Activated T-cell treated with anti-CD3 and anti-CD28 coated beads, Interleukin-2, amount 50 U/mL, for 1 hour (primary cell): Measurements from ENCODE around the gene GLT8D2.

Experiments
- DNase-seq: peaks from one replicate; pipeline ENCODE4 v3.0.0-alpha.2; 2020

Gene GLT8D2

DNA sequence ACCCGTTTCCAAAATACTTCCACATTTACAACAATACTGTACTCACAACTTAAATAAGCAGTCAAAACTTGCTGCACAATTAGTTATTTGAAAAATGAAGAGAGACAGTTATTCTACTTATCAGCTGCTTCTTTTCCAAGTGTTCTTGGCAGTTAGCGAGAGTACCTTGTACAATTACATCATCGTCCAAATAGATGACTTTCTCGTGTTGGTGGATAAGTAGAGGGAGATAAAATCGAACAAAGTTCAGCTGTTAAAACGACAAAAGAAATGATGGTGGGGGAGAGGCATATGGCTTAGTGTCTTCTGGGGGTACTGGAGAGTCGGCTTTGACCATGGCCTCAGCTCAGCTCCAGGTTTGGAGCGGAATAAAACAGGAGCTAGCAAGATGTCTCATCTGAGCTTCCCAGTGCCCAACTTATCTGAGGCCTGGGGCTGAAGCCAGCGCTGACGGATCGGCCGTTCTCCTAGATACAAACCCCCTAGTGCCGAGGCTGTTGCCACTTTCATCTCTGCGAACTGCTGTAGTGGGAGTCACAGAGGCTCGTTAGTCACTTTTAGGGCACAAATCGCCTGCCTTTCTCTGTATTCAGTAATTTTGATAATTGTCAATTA is 52.6 kb downstream of the GLT8D2 start:
- DNase-seq: no peak

DNA sequence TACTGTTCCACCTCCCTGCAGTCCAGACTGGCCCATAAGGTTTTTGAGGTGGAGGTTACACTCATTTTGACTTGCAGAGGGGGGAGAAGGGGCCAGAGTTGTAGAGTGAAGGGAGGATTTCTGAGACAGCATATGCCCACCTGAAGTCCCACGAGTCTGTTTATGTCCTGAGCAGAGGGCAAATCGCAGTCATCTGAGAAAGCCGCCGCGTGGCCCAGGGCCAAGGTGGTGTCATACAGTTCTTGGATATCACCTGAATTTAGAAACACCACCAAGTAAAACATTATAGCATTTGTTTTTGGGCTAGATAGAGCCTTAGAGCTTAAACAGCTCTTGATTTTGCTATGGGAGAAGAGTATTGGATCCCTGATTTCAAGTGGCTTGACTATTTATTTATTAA is 53.4 kb downstream of the GLT8D2 start:
- no peak for DNase-seq

DNA sequence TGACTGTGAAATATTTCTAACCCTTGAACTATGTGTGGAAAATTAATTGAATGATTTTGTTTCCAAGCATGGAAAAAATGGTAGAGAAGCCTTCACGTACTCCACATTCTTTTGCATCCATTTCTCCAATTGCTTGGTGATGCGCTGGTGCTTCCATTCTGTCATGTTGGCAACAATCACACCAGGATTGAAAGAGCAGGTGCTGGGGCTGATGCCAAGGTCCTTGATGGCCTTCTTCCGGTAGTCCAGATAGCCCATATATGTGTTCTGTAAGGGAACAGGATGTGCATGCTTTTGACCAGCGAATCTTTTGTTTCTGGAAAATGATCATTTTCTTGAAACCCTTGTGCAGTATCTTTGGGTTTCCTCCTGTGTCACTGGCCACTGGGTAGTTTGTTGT is 55.8 kb downstream of the GLT8D2 start:
- no peak for DNase-seq

DNA sequence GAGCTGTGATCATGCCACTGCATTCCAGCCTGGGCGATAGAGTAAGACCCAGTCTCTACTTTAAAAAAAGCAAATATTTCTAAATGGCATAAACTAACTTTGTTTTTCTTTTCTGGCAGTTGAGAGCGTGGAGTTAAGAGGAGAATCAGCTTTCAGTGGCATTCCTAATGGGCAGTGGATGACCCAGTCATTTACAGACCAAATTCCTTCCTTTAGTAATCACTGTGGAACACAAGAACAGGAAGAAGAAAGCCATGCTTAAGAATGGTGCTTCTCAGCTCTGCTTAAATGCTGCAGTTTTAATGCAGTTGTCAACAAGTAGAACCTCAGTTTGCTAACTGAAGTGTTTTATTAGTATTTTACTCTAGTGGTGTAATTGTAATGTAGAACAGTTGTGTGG is 63.2 kb downstream of the GLT8D2 start:
- no peak for DNase-seq

DNA sequence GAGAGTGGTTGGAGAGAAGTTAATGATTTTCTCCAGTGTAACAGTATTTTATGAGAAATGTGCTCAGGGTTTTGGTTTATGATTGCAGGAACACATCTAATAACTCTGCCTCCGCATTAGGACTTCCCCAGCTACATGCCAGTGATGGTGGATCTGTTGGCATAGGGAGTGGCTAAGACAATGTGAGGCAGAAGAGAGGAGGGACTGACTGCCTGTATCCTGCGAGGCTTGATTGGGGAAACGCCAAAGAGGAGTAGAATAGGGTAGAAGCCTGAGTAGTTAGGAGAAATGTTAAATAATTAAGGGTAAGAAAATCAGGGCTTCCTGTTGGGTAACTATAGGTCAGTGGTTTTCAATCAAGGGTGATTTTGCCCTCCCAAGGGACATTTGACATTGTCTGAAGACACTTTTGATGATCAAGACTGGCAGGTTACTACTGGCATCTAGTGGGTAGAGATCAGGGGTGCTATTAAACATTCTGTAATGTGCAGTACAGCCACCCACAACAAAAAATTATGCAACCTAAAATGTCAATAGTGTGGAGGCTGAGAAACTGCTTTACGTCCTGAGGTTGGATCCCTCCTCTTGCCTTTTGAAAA is 71.5 kb downstream of the GLT8D2 start:
- no peak for DNase-seq

DNA sequence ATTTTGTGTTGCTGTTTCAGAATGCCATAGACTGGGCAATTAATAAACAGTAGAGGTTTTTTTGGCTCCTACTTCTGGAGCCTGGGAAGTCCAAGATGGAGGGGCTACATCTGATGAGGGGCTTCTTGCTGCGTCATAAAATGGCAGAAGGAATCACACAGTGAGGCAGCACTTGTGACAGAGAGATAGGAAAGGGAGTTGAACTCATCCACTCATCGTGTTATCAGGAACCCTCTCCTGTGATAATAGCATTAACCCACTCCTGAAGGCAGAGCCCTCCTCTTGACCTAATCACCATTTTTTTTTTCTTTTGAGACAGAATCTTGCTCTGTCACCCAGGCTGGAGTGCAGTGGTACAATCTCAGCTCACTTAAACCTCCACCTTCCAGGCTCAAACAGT is 74.6 kb downstream of the GLT8D2 start:
- DNase-seq: no peak

DNA sequence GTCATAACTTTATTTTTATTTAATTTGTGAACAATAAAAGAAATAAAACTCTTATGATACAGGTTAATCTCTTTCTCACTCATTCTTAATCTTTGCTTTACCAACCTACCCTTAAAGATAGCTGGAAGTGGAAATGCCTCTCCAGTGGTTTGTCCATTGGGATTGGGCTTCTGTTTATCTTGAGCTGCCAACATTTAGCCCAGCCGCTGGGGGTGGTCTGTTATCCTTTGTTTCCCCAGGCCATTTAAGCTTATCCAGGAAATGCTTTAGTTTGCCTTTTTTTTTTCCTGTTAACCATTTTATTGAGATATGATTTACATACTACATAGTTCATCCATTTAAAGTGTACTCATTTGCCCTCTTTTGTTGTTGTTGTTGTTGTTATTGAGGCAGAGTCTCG is 76.1 kb downstream of the GLT8D2 start:
- no peak for DNase-seq

DNA sequence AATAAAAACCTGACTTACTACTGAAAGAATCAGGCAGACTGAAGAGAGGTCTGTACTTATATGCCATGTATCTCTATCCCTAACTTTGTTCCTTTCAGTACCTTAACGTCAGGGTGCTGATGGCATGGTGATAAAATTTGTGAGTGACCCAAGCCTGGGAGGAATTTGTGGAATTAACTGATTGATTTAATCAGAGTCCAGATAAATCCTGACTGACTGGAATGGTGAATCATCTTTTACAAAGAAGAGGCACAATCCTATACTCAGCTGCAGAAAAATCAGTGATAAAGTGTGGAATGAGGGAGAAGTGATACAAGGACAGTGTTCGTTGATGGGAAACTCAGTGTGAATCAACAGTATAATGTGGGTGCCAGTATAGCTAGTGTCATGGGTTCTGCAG is 80.6 kb downstream of the GLT8D2 start:
- no peak for DNase-seq

DNA sequence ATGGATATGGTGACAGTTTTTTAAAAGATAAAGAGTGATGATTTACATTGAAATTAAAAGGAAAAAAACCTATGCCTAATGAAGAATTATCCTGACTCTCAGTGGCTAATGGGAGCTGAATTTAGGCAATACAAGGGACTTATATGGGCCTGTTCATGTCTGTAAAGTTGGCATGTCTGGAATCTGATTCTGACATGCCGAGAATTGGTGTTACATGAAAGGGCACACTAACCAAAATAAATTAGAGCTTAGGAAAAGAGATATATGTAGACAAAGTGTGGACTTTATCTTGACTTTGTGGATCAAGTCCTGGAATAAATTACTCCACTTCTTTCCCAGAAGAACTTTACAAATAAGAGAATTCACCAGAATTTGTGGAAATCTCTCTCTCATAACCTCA is 83.3 kb downstream of the GLT8D2 start:
- no peak for DNase-seq

DNA sequence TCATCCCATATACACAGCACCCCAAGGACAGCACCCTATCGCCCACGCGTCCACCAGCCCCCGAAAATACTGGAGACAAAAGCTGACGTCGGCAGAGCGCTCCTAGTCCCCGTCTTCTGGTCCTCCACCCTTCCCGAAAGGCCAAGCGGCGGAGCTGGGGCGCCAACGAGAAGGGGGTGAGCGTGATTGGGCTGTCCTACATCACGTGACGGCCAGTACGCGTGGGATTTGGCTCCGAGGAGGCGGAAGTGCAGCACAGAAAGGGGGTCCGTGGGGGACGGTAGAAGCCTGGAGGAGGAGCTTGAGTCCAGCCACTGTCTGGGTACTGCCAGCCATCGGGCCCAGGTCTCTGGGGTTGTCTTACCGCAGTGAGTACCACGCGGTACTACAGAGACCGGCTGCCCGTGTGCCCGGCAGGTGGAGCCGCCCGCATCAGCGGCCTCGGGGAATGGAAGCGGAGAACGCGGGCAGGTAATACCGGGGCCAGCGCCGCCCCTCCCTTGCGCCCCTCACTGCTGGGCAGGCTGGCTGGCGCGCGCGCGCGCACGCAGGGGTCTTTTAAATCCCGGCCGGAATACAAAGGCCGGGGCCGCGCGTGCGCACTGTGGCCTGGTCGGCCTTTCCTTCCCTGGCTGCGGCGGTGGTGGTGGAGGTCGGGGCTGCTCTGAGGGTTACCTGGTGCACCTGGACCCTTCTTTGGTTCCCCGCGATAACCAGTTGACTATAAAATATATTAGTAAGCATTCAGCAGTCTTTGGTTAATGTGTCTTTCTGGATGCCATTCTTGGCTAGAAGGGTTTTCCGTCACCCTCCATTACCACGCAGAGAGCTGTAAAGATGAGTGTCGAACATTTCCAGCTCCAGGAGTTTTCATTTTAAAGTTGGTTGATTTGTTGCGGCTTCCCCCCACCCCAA is 84.1 kb downstream of the GLT8D2 start, which contains the start of gene TDG:
TDG (plus strand) TSS at position 283 of the 915 bp plus-strand sequence; CDS start at position 449, 166 bp downstream.
- DNase-seq: peak; percentile 91

DNA sequence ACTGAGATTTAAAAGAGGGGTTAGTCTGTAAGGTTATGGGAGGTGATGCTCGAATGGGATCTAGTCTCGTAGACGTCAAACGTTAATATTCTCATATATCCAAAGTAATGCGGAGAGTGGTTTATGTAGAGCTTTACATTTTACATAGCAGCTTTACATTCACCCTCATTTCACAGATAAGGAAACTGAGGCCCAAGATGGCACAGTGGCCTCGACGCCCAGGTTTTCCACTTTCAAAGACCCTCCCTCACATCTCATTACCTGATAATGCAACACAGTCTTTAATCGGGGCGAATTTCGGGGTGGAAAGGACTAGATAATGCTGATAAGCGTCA is 84.8 kb downstream of the GLT8D2 start:
- DNase-seq: no peak

DNA sequence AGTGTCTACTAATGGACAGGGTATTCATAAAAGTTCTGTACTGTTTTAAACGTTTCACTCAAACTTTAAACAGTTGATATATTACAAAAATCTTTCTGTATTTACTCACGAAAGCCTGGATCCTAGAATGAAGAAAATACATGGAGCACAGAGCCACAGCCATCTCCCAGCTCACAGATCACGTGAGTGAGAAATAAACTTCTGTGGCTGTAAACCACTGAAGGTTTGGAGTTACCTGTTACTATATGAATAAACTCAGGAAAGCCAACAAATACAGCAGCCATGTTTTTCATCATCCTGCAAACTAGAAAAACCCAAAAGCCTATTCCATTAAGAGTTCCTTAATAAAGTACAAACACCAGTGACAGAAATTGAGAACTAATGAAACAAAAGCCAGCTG is 85.2 kb downstream of the GLT8D2 start:
- DNase-seq: no peak

DNA sequence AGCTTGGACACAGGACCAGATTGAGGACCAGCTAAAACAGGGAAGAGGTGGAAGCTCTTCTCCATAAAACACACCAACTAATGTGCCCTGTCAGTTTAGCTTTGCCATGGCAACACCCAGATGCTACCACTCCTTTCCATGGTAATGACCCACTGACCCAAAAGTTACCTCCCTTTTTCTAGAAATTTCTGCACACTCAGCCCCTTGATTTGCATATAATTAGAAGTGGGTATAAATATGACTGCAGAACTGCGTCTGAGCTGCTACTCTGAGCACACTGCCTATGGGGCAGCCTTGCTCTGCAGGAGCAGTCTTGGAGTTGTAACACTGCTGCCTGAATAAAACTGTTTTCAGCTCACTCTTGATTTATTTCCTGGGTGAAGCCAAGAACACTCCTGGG is 87.5 kb downstream of the GLT8D2 start:
- no peak for DNase-seq

DNA sequence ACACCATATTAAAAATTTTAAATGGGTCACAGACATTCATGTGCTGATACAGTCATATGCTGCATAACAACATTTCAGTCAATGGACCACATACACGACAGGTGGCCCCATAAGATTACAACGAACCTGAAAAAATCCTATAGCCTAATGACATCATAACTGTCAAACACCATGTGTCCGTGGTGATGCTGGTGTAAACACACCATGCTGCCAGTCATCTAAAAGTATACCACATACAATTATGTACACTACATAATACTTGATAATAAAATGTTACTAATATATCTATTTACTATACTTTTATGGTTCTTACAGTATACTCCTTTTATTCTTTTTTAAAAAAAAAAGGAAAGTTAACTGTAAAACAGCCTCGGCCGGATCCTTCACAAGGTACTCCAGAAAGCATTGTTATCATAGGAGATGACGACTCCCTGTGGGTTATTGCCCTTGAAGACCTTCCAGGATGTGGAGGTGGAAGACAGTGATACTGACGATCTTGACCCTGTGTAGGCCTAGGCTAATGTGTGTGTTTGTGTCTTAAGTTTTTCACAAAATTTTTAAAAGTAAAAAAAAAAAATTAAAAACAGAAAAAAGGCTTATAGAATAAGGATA is 89.3 kb downstream of the GLT8D2 start:
- no peak for DNase-seq

DNA sequence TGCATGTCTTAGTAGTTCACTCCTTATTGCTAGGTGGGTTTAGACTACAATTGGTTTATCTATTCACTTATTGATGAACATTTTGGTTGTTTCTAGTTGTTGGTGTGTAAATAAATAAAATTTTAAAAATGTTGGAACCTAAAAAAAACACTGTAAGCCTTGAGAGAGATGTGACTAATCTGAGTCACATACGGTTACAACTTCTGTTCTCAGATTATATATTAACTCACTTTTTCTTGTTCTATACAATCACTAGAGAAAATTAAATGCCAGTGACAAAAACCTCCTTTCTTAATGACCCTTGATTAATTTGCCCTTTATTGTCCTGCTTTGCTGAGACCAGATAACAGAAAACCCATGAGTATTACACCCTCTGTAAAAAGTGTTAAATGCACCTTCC is 91.4 kb downstream of the GLT8D2 start:
- no peak for DNase-seq

DNA sequence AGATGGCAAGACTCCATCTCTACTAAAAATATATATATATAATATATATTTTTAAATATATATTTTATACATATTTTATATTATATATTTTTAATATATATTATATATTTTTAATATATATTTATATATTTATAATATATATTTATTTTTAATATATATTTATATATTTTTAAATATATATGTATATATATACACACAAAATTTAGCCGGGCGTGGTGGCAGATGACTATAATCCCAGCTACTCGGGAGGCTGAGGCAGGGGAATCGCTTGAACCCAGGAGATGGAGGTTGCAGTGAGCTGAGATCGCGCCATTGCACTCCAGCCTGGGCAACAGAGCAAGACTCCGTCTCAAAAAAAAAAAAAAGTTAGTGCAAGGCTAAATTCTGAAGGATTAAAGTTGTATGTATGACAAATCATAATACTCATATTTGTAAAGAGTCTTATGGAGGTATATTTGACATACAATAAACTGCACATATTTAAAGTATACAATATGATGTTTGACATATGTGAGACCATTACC is 92.1 kb downstream of the GLT8D2 start:
- no peak for DNase-seq

DNA sequence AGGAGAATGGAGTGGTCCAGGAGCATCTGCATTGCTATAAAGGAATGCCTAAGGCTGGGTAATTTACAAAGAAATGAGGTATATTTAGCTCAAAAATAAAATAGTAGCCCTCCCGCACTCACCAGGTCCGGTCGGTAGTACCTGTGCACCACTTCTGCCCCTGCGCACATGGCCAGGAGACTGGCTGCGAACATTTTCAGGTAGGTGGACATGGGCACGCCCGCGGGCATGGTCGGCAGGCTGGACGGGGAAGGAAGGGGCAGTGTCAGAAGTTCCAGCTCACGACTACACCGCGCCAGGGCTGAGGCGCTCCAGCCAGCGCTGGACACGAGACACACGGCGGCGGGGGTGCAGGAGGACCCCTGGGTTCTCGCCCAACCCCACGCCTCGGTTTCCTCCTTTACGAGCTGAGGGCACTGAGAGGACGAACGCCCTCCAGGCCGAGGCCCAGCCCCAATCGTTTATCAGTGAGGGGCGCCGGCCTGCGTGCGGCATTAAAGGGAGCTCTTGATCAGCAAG is 93.4 kb downstream of the GLT8D2 start:
- DNase-seq: no peak

DNA sequence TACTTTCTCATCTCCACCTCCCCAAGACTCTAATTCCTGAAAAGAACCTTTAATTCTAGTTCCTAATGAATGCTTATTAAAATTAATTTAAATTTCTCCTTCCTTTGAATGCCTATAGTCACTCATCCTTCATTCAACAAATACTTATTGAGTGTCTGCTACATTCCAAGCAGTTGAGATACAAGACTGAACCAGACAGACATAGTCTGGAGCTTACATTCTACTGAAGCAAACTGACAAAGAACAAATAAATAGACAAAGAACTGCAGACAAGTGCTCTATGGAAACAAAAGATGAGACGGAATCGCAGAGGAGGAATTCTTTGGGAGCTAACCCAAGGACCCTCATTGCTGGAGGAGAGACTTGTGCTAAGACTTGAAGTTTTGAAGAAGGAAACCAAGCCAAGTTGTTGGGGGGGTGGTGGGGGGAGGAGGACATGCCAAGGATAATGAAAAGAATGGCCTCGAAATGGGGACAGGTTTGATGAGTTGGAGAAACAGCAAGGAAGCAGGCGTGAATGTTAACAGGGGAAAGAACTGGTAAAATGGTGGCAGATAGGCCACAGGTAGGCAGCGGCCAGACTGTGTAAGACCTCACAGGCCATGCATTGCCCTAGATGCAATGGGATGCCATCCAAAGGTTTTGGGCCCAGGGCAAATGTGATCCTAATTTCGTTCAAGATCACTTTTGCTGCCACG is 94.0 kb downstream of the GLT8D2 start:
- no peak for DNase-seq

DNA sequence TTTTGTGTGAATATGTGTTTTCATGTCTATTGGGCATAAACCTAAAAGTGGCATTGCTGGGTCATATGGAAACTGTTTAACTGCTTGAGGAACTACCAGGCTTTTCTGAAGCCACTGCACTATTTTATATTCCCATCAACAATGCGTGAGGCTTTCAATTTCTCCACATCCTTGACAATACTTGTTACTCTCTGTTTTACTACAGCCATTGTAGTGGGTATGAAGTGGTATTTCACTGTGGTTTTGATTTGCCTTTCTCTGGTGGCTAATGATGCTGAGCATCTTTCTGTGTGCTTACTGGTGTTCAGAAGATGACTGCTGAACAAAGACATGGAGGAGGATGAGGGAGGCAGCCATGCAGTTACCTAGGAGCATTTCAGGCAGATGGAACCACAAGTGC is 97.5 kb downstream of the GLT8D2 start:
- DNase-seq: no peak

DNA sequence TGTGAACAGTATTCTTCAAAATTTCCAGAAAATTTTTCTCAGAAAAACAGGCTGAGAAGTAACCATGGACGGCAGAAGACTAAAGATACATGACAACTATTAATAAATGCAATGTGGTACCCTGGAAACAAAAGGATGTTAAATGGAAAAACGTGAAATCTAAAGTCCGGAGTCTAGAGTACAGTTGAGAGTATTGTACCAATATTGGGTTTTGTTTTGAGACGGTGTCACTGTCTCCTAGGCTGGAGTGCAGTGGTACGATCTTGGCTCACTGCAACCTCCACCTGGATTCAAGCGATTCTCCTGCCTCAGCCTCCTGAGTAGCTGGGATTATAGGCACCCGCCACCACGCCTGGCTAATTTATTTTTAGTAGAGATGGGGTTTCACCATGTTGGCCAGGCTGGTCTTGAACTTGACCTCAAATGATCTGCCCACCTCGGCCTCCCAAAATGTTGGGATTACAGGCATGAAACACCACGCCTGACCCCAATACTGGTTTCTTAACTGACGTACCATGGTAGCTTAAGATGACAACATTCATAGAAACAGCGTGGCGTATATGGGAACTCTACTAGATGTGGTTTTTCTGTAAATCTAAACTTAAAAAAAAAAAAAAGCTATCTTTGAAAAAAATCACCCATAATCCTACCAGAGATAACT is 101.1 kb downstream of the GLT8D2 start:
- no peak for DNase-seq

DNA sequence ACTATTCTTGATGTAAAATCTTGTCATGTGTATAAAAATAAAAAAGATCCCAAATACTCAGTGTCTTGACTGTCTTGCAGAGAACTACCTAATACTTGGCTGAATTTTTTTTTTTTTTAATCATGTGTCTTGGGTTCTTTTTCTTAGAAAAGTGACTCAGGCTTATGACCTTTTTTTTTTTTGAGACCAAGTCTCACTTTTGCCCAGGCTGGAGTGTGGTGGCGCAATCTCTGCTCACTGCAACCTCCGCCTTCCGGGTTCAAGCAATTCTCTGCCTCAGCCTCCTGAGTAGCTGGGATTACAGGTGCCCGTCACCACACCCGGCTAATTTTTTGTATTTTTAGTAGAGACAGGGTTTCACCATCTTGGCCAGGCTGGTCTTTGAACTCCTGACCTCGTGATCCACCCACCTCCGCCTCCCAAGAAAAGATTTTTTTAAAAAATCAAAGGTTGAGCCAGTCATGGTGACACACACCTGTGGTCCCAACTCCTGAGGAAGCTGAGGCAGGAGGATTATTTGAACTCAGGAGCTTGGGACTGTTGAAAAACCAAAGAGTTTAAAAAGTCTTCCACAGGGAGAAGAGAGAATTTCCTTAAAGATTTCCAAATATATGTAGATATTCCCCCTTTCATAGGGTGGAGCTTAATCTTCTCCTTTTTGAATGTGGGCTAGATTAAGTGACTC is 102.0 kb downstream of the GLT8D2 start:
- DNase-seq: no peak
